T-helper 1 cell (primary cell): ENCODE results near the gene LMO4.

Experiments used
- DNase-seq, 5 donors: peaks; one replicate each; pipeline ENCODE4 v3.0.0-alpha.2; 2012 to 2020
- total RNA-seq, 4 donors: gene quantifications; one replicate each; lab custom pipeline; 2026; lab: John Stamatoyannopoulos, UW

Gene LMO4
- 11.0 to 15.5 (median 15.5) reads per million in 4 donors for total RNA-seq

- peak; percentile 63 to 92 (median 69) for DNase-seq
These were observed at the start of gene LMO4 for GRCh38 chr1:87328272-87329050. TSS of gene LMO4 (plus strand) at chr1:87328880. CDS start at chr1:87332016, 3,136 bp downstream.

GRCh38 chr1:87279536-87279875, 49.2 kb upstream of the LMO4 start:
- DNase-seq, result no peak

GRCh38 chr1:87279966-87280535, 48.6 kb upstream of the LMO4 start:
- DNase-seq, result no peak

DNA sequence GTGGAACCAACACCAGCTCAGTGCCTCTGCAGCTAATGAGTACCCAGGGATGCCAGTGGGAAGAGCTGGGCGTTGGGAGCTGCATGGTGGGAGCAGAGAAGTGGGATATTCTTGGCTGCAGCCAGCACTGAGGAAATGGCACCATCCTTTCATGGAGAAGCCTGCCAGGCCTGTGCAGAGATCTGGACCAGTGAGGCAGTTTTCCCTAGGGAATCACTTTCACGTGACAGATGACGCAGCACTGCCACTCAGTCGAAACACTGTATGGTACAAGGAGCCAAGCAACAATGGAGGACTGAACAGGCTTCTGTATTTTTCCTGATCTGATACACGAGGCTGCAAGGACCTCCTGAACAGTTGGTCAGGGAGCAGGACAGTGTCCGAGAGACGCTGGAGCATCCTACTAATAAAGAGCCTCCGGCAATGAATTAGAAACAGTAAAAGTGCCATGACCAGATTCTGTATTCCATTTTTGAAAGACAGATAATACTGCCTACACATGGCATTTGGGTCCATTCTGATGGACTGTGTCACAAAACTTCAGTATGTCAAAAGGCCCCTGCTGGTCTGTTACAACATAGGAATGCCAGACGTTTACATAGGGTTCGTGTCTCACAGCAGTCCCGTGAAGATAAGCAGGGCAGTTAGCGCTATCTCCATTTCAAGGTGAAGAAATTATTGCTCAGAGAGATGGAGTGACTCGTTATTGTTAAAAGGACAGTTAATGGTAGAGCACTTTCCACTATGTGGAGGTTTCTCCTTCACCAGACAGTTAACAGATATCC, 44.0 kb upstream of the LMO4 start:
- no peak for DNase-seq

DNA sequence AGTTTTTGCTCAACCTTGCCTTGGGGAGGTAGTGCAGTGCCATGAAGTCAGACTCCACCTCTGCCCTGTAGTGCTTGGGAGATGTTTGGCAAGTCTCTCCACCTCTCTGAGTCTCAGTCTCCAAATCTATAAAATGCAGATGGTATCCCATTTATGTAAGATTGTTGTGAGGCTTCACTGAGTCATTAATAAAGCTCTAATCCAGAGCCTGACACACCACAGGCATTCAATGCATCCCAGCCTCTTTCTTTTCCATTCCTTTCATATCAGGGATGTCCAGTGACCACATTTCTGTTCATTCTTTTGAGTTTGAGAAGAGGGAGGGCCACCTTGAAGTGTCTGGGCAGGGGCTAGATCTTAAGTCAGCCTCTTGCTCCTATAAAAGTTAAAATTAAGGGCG, 37.6 kb upstream of the LMO4 start:
- DNase-seq, result no peak

- peak in 4 of 5 donors; percentile 28 to 64 (median 45) for DNase-seq
These were observed 35.8 kb upstream of the LMO4 start for GRCh38 chr1:87292684-87293493.

DNA sequence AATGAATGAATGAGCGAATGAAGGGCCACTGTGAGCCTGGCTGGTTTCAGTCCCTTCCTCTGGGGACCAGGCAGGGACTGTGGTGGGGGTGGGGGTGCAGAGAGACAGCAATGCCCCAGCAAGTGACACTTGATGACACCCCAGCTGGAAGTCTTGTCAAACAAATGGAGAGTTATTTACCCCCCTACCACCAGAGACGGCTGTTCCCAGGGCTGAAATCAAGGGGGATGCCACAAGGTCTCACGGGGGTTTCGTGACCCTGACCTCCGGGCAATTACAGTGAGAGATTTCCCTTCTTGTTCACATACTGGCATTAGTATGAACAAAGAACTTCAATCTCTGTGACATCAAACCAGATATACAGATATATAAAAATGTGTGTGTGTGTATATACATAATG, 34.0 kb upstream of the LMO4 start:
- no peak for DNase-seq

DNA sequence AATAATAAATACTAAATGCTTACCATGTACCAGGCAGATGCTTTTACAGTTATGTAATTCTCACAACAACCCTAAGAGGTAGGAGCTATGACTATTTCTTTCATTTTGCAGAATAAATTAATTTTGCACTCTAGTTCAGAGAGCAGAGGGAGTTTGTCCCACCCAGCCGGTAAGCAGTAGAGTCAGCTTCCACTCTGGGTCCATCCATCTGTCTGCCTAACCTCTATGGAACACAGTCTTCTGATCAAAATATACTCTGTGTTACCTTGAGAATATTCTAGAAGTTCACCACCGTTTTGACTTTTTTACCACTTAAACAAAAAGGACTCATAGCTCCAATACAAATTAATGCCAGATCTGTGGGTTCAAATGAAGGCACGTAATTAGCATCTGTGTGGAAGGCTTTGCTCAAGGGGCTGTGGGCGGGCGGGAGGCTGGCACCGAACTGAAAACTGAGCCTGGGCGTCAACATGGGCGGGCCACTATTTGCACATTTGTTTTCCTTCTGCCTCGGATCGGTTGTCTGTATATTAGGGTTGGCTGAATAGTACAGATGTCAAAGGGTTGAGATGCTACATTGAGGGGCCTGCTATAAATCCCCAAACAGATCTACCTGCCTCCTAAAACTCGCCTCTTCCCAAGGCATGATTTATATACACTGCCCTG, 33.1 kb upstream of the LMO4 start:
- no peak for DNase-seq

DNA sequence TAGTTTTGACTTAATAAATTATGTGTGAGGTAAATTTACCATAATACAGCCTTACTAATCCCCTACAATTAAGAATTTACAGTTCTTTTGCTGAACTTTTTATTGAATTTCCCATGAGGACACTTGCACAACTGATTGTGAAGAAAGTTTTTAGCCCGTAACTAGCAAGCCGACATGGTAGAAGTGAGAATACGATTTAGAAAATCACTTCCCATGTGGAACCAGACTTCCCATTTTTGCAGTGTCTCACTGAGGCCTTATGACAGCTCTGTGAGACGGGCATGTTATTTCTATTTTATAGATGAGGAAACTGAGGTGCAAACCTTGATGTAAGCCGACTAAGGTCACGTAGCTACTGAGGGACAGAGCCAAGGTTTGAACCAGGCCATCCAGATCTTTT, 32.5 kb upstream of the LMO4 start:
- DNase-seq, result no peak

- no peak for DNase-seq
These were observed 29.0 kb upstream of the LMO4 start for GRCh38 chr1:87299661-87300060.

DNA sequence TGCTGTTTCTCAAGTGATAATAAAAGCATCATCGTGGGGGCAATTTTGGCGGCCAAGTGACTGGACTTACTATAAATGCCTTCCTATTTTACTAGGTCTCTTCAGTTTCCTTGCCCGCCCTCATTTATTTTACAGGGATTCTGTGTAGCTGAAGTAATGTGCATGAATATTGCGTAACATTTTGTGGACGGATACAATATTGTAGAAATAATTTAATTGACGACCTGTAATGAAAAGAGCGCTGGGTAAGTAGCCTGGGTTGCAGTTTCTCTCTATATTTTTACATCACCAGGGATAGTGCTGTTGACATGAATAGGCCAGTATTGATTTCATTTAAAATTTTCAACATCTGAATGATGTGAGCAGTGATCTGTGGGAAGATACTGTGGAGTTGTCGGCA, 28.1 kb upstream of the LMO4 start:
- no peak for DNase-seq

GRCh38 chr1:87305151-87305550, 23.5 kb upstream of the LMO4 start:
- DNase-seq, result no peak

GRCh38 chr1:87305762-87306161, 22.9 kb upstream of the LMO4 start:
- no peak for DNase-seq

DNA sequence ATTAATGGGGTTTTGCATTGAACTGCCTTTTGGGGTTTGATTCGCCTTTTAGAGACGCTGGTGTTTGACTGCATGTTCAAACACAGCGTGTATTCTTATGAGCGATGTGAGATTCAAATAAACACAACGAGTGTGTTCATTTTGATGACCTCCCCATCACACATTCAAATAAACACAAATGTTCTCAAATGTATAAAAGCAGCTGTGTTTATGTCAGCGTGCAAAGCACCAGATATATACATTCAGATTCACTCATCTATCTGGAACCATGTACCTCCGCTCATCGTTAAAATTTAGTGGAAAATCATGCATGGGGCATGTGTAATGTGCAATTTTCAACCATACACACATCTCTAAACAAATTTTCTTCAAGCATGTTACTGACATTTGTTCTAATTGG, 21.4 kb upstream of the LMO4 start:
- no peak for DNase-seq

DNA sequence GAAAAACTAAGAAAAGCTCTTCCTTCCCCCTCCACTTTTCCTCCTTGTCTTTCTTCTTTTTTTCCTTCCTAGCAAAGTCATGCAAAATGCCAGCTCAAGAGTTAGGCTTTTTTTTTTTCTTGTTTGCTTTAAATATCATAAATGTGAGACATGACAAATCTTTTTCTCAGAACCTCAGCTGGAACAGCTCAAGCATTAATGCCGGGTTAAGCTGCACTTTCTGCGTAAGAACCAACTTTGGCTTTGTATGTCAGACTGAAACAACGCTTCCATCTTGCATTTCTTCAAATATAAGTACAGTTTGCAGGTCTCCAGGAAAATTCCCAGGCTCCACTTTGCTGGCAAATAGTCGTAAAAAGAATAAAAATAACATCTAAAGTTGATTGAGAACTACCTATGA, 20.7 kb upstream of the LMO4 start:
- DNase-seq, result no peak

GRCh38 chr1:87314091-87314490, 14.6 kb upstream of the LMO4 start:
- DNase-seq, result no peak

DNA sequence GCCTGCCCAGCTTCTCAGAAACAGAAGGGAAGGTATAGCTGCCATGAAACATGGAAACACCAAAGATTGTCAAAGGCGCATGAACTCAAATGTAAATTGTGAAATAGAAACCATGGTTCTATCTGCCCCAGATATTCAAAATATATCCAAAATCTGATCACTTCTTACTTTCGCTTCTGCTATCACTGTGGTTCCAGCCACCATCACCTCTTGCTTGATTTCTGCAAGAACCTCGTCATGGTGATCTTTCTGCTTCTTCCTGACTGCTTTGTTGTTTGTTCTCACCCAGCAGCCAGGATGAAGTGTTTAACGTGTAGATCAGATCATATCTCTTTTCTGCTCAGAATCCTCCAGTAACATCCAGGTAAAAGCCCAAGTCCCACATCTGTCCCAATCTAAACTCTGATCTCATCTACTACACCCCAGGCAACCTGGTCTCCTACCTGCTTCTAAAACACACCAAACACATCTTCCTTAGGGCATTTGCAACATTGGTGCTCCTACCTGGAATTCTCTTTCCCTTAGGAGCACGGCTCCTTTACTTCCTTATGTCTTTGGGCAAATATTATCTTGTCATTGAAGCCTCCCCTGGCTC, 10.5 kb upstream of the LMO4 start:
- peak in 1 of 5 donors; percentile 21 for DNase-seq

GRCh38 chr1:87318806-87319205, 9.9 kb upstream of the LMO4 start:
- no peak for DNase-seq

GRCh38 chr1:87325982-87326738, 2.5 kb upstream of the LMO4 start:
- peak in 4 of 5 donors; percentile 13 to 60 (median 30) for DNase-seq

DNA sequence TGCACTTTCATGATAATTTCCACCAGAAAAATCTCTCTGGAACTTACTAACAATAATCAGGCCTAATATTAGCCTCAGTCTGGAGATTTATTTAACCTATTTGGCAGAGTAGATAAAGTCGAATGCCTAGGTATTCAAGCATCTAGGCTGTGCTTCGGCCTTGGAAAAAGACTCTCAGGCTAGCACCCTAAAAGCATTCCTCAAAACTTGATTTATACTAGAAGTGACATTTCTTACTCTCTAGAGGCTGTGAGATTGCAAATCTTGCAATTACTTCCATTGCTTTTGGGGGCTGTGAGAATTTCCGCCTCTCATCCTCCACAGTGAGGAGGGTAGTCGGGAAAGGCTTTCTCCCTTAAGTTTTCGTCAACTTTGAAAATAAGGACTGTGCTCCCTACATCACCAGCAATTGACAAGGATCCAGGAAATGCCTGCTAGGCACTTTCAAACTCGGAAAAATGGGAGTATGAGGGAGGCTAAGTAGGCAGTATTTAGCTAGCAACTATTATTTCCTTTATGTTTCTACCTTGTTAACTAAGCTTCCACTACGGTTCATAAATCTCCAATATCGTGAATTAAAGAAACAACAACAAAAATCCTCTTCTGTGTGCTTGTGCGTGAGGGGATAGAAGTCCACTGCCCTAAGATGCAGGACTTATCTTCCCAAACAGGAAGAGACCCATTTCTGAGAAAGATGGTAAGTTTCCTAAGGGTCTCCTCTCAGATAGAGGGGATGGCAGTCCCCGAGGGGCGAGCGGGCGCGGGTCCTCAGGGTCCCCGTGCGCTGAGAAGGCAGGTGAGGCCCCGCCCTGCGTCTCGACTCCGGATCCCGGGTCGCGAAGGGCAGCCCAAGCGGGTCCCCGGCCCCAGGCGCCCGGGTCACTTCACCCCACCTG, 1.1 kb upstream of the LMO4 start:
- DNase-seq, result no peak
